A549 treated with DMSO at 1 μM for 4 hours (cell line): ENCODE results near the gene ETF1. TPM values are rescaled to one million over a fixed set of nuclear protein-coding genes. Genes with fewer than 3 reads are reported as not detected.

ENCODE experiments used
- total RNA-seq: library from RNA; stranded (reverse); fragments of 200-300 nt; extraction: Qiagen RNA extraction; gene quantifications from 5 replicates; pipeline ENCODE4 v1.2.3, GENCODE V29; 2022; ENCODE audit warnings: low read depth

ETF1 gene
- 123 to 152 TPM (median 137 TPM) in 5 replicates for total RNA-seq

DNA sequence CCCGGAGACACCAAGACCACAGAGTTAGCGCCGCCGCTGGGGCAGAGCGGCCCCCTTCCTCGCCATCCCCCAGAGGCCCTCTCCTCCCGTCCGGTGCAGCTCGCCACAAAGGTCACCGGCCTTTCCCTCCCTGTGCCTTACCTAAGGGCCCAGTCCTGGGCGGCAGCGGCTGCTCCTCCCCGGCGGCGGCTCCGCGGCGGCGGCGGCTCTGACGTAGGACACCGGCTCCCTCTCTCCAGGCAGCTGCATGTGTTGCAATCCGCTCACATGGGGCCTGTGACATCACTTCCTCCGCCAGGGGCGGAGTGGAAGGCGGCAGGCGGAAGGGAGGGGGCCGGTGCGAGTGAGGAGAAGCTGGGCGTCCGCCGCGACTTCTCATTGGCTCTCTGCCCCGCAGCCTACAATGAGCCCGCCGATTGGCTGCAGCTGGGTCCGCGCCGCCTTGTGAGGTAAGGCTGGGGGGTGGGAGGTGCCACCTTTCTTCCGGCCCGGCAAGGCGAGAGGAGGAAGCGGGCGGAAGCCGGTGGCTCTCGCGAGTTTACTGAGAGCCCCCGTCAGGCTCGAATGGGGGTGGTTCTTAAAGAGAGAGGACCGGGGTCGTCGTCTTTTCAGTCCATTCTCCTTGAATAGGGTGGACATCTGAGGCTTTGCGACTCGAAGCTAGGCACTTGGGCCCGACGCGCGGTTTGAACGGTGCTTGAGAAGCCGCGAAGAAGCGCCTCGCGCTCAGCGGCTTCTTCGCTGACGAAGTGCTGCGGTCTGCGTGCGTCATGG lies at the start of gene ETF1:
Gene ETF1 (minus strand): TSS at position 281 of the 774 bp plus-strand sequence. CDS start 318 bp downstream, outside the sequence.

DNA sequence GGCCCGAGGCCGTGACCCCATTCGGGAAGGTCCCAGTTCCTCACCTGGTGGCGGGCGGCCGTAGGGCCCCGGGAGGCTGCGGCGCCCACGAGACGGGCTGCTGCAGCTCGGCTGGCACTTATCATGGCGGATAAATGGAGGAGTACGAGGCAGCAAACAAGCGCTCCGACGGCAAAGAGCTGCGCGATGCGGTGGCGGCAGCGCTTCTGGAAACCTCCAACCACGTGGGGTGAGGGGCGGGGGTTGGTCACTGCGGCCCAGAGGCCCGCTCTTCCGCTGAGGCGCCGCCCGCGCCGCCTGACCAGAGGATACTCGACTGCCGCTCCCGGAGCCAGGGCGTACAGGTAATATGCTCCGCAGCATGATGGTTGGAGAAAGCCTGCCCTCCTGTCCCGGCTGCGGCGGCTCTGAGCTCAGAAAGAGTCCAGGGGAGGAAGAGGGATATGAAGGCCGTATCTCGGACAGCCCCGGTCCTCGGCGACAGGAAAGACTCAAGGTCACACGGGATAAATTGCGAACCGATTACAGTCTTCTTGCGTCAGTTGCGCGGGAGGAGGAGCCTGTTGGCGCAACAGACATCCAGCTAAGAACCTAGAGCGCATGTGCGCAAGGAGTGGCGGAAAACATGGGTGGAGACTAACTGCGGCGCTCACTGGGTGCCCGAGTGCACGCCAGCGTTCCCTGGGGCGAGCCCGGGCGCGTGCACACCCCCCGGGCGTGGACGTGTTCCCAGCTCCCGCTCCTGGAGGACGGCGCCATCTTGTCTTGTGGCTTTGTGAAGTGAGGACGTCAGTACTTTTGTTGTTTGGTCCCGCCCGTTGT lies 32.4 kb upstream of the ETF1 start, which contains the start of gene HSPA9:
Gene HSPA9 (minus strand): TSS at position 208 of the 822 bp plus-strand sequence. CDS start 83 bp downstream, at position 125.

DNA sequence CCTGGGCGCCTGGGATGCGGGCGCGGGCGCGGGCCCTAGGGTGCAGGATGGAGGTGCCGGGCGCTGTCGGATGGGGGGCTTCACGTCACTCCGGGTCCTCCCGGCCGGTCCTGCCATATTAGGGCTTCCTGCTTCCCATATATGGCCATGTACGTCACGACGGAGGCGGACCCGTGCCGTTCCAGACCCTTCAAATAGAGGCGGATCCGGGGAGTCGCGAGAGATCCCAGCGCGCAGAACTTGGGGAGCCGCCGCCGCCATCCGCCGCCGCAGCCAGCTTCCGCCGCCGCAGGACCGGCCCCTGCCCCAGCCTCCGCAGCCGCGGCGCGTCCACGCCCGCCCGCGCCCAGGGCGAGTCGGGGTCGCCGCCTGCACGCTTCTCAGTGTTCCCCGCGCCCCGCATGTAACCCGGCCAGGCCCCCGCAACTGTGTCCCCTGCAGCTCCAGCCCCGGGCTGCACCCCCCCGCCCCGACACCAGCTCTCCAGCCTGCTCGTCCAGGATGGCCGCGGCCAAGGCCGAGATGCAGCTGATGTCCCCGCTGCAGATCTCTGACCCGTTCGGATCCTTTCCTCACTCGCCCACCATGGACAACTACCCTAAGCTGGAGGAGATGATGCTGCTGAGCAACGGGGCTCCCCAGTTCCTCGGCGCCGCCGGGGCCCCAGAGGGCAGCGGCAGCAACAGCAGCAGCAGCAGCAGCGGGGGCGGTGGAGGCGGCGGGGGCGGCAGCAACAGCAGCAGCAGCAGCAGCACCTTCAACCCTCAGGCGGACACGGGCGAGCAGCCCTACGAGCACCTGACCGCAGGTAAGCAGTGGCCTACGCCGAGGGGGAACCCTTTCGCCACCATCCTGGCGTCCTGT lies 77.5 kb downstream of the ETF1 start, which contains the start of gene EGR1:
Gene EGR1 (plus strand): TSS at position 219 of the 864 bp plus-strand sequence. CDS start 283 bp downstream, at position 502.

Other genes starting within 250 kb of the ETF1 start
- gene CDC25C, start 211.4 kb downstream of the ETF1 start, total RNA-seq: 10.6 to 12.8 TPM (median 12.2 TPM) in 5 replicates
- 22.4 to 24.1 TPM (median 23.7 TPM) in 5 replicates for gene FAM53C, start 205.0 kb downstream of the ETF1 start, total RNA-seq
- gene KDM3B, start 190.6 kb downstream of the ETF1 start, total RNA-seq: 39.6 to 47.6 TPM (median 45.5 TPM) in 5 replicates
- gene REEP2, start 104.2 kb downstream of the ETF1 start, total RNA-seq: 5.4 to 7.7 TPM (median 7.0 TPM) in 5 replicates
- gene EGR1, start 77.8 kb downstream of the ETF1 start, total RNA-seq: 7.2 to 14.2 TPM (median 11.2 TPM) in 5 replicates
- 360 to 380 TPM (median 364 TPM) in 5 replicates for gene HSPA9, start 32.2 kb upstream of the ETF1 start, total RNA-seq
- gene CTNNA1, start 210.2 kb upstream of the ETF1 start, total RNA-seq: 194 to 229 TPM (median 224 TPM) in 5 replicates